HTR-8/SVneo (cell line): ENCODE results near the gene CASS4.
"Not testable (repeated sequence)": the region's sequence is repeated elsewhere in the genome, so short reads cannot be mapped to it uniquely, and the experiment has no call there.

ENCODE experiments used
- DNase-seq: peaks from one replicate; pipeline ENCODE4 v3.0.0; 2011; ENCODE audit warnings: low spot score, mixed read lengths; ENCODE audit not compliant: insufficient read length
- FAIRE-seq: peaks from 2 replicates; lab custom pipeline; 2011; peaks lifted over from hg19 to GRCh38; lab: Jason Lieb, UNC

The CASS4 gene, protein sequence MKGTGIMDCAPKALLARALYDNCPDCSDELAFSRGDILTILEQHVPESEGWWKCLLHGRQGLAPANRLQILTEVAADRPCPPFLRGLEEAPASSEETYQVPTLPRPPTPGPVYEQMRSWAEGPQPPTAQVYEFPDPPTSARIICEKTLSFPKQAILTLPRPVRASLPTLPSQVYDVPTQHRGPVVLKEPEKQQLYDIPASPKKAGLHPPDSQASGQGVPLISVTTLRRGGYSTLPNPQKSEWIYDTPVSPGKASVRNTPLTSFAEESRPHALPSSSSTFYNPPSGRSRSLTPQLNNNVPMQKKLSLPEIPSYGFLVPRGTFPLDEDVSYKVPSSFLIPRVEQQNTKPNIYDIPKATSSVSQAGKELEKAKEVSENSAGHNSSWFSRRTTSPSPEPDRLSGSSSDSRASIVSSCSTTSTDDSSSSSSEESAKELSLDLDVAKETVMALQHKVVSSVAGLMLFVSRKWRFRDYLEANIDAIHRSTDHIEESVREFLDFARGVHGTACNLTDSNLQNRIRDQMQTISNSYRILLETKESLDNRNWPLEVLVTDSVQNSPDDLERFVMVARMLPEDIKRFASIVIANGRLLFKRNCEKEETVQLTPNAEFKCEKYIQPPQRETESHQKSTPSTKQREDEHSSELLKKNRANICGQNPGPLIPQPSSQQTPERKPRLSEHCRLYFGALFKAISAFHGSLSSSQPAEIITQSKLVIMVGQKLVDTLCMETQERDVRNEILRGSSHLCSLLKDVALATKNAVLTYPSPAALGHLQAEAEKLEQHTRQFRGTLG

DNA sequence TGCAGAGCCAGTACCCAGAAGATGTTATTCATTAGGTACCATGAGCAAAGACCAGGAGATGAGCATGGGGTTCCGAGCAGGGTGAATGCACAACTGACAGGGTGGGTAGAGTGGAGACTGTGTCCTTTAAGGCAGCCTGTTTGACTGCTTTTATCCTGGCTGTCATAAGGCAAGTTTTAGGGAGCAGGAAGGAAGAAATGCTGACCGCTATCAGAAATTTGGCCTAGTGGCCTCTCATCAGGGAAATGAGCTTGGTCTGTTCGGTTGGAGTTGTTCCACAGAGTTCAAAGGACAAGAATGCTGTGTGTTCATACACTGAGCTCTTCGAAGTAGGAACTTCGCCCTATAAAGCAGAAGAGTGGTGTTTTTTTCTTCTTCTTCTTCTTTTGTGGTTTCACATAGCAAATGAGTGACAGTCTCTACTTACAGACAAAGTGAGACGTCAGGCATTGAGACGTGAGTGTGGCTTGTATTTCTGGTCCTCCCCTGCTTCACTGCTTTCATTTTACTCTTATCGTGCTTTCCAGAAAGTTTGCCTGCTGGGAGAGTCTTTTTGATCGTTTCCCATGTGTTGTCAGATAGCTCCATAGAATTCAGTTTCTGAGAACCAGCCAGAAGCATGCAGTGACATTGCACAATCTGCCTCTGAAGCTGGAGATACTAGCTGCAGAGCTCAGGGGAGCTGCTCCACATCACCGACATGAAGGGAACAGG lies at the start of gene CASS4:
Gene CASS4, plus strand, starts transcription at position 502 of the 714 bp plus-strand sequence. Its CDS starts 199 bp downstream, at position 701.
- no peak for FAIRE-seq
- no peak for DNase-seq

DNA sequence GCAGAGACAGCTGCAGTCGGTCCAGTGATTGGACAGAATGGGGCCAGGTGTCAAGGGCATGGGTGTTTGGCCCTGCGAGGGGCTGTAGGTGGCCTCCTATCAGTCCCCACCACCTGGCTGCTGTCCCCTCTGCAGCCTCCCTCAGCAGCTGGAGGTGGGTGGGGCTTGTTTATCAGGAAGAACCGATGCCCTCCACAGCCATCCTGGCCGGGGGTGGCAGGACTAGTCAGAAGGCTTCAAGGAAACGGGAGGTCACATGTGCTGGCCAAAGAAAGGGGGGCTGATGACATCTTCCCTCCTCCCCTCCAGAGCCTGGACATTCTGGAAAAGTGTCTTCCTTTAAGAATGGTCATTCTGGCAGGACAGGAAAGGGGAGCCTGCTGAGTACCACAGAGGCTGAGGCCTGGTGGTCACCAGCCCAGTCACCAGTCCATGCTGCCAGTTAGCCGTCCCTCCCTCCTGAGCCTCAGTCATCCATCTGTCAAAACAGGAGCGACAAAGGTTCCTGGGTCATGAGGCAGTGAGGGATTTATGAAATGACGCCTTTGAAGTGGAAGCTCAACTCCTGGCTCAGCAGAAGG lies 49.1 kb upstream of the CASS4 start:
- DNase-seq (peak; percentile 38), FAIRE-seq (no peak)

DNA sequence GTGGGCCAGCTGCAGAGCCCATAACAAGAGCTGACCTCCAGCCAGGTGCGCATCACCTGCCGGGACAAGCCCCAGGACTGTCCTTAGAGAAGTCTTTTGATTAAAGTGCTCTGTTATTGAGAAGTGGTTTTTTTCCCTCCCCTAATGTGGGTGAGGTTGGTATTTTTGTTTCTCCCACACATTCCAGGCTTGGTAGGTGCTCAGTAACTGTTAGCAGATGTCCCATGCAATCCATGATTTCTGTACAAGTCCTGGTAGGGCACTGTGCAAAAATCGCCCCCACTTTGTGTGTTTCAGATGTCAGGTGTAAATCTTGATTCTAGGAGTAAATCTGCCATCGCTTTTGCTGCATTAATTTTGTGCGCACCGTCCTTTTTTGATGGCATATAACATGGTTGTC lies 48.6 kb upstream of the CASS4 start:
- FAIRE-seq (no peak), DNase-seq (no peak)

DNA sequence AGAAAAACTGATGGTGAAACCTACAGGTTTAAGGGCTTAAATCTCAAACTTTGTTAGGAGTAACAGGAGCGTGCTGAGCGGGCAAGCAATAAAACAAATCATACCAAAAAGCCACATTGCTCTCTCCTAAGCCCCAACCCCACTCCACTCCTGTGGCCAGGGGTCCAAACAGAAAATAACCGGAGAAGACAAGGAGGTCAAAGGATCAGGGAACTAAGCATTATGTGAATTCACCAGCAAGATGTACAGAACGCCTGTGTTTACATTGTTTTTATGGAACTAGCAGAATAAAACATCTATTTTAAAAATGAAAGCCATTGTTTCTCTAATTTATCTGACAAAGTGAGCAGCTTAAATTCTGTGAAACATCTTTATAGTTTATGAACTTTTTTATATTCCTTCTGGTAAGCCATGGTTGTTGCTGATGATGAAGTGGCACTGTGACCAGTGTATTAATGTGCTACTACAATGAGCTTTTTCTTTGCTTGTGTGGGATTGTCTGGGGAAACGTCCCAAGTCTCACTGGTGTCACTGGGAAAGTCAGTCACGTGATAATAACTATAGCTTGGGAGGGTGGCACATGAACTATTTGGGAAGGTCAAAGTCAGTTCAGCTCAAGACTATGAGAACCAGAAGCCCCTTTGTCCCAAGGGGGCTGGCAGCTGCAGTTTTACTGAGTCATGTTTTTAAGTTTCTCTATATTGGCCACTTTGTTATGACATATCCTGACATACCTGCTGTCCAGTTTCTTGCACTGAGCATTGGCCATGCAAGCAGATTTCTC lies 43.5 kb upstream of the CASS4 start:
- peak; percentile 46 for FAIRE-seq
- no peak for DNase-seq

DNA sequence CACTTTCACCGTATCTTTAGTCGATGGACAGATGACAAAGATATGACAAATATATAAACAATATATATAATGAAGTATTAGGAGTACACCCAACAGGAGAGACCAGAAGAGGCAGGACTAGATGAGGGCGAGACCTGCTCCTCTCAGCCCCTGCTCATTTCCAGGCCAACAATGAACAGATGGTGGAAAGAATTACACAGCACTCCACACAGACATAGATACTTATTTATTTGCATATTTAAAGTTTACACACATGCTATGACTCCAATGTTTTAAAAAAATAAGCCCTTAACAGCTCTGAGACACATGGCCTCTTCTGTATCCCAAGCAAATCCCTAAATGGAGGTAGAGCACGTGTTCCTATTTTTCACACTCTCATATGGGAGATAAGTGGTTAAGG lies 42.9 kb upstream of the CASS4 start:
- DNase-seq = no peak
- no peak for FAIRE-seq

DNA sequence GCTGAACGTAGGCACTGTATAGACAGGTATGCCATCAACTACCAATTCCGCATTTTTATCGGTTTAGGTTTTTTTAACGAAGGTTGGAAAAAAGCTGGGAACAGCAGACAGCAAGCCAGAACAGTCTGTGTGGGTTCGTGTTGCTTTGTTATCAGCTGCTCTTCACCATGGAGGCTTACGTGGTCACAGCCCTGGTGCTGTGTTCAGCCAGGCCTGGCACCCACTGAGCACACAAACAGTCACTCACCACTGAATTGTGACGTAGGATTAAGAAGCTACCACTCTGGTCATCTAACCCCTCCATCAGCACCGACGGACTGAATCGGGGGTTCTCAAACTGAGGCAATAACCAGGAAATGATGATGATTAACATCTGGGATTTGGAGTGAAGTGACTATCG lies 40.1 kb upstream of the CASS4 start:
- FAIRE-seq (no peak), DNase-seq (no peak)

DNA sequence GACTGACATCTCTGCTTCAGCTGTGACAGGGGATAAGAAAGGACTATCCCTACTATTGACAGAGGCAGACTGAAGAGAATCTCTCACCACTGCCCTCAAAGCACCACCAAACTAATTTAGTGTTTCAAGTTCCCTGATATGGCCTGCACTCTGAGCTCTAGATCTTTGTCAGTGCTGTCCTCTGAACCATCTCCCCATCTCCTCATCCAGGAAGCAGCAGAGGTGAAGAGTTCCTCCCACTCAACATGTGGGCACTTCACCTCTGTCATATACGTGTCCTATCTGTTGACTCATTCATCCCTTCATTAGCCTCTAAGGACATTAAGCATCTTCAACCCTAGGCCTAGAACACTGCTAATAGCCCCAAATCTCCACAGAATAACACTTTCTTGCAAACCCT lies 39.2 kb upstream of the CASS4 start:
- no peak for FAIRE-seq
- no peak for DNase-seq

DNA sequence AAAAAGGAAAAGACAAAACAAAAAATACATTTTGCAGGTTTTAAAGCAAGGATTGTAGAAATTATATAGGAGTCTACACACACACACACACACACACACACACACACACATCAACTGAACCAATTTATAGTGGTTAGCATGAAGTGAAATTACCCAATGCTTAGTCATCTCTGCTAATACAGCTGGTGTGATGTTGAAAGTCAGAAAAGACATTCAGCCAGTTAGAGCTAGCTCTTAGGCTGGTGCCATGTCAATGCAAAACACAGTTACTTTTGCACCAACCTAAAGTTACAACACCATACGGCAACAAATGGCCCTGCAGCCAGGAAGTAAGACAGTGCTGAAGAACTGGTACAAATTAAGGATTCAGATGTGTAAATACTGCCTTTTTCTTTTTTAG lies 38.1 kb upstream of the CASS4 start:
- peak; percentile 70 for DNase-seq
- FAIRE-seq = peak; percentile 93

DNA sequence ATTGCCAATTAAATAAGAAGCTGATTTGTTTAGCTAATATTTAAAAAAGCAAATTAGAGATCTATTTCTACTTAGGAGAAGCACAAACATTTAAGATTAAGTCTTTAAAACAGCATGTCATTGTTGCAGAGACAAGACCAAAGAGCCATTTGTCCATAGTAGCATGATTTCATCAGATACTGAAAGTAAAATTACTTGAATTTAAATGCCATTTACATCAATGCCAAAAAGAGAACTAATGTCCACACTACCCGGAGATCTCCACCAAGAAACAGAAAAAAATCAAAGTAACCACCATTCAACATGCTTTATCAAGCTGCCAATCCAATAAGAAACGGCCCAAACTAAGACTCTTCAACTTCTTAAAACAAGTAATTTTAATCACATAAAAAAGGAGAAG lies 35.7 kb upstream of the CASS4 start:
- no peak for DNase-seq

DNA sequence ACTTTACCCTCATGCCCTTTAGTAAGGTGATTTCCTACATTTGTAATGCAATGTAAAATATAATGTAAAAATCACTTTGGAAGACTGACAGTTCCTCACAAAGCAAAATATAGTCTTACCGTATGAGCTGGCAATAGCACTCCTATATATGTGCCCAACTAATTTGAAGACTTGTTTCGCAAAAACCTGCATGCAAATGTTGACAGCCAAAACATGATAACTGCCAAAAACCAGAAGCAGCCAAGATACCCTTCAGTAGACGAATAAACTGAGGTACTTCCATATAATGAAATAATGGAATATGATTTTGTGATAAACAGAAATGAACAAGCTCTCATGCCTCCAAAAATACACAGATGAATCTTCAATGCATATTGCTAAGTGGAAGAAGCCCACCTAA lies 33.7 kb upstream of the CASS4 start:
- FAIRE-seq (no peak), DNase-seq (no peak)

More for the DNA sequence above, 35.7 kb upstream of the CASS4 start:
- no peak for FAIRE-seq

DNA sequence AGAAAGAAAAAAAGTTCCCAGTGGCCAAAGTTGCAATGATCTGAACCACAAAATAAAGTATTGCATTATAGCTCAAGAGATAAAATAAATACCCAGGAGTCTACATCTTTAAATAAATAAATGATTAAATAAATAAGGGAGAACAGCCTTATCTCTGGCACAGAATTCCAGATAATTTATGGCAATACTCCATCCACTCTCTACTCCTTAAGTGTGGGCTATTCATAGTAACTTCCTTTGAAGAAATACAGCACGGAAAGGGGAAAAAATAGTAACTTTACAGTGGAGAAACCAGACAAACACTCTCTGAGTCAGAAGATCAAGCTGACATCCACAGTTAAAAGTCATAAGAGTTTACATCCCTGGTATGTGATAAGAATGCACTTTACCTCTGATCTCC lies 31.7 kb upstream of the CASS4 start:
- FAIRE-seq = no peak
- no peak for DNase-seq

DNA sequence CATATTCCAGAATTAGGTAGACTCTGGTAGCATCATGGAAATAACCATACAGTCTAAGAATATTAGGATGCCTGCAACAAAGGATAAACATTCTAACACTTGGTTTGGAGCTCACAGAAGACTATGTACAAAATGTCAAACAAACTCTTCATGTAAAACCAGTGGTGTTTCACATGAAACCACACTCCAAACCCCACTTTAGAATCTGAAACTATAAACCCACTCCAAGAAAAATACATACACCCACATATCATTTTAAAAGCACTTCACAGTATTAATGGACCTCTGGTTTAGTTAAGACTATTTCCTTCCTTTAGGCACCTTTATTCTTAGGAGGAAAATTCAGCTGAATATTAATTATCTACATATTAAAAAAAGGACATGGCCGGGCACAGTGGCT lies 30.6 kb upstream of the CASS4 start:
- no peak for DNase-seq
- peak; percentile 26 for FAIRE-seq

DNA sequence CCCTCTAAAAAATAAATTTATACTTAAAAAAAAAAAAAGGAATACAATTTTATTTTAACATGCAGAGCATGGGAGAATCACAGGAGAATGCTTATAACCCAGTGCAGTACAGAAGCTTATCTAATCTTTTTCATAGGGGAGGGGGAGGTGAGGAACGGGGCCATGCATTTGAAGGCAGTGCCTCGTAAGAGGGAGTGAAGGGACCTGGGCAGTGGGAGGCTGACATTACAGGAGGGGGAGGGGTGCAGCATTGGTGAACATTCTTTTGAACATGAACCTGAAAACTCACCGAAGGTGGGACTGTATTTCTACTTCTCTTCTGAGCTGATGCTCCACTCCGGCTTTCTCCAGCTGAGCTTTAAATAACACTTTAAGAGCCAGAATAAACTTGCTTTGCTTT lies 29.4 kb upstream of the CASS4 start:
- DNase-seq (no peak), FAIRE-seq (no peak)

DNA sequence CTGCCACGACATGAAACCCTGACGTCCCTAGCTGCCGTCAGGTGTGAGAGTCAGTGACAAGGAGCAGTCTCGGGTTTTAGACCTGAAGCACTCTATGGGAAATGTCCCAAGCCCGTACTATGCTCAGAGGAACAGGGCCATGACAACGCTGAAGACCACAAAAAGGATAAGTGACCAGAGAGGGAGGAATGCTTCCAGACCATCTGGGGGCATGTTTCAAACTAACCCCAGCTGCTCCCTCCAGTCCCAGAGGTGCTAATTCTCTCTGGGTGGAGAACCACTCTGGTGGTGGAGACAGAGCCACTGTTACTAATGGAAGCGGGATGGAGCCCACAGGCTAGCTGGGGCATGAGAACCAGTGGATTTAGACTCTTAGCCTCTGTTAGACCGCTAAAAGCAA lies 28.7 kb upstream of the CASS4 start:
- DNase-seq (no peak), FAIRE-seq (peak; percentile 16)

DNA sequence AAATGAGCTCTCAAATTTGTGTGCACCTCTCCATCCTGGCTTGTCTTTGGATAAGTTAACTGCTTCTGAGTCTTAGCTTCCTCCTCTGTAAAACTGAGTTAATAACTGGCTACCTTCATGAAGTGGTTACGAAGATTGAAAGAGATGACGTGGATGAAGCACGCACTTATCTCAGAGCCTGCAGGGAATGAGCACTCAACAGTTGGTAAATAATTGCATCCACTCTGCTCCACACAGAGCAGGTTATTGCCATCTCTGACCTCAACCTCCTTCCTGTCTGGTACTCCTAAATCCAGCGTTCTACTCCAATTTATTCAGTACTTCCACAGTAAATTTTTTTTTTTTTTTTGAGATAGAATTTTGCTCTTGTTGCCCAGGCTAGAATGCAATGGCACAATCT lies 26.9 kb upstream of the CASS4 start:
- peak; percentile 78 for FAIRE-seq
- DNase-seq = no peak

DNA sequence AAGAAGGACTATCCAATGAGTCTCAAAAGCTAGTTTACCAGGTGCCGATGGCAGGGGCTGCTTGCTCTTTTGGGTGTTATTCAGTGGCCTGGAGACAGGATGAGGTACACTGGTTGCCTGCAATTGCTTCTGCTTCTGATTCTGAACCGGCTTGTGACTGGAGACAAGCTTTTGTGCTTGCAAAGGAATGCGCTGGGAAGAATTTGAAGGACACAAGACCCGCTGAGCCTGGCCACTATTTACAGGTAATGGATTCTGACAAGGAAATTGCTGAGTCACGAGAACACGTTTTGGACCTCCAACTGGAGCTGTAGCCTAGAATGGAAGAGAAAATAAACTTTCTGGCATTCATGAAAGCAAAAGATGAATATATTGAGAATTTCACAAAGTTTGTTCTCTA lies 25.8 kb upstream of the CASS4 start:
- DNase-seq (no peak), FAIRE-seq (peak; percentile 51)

DNA sequence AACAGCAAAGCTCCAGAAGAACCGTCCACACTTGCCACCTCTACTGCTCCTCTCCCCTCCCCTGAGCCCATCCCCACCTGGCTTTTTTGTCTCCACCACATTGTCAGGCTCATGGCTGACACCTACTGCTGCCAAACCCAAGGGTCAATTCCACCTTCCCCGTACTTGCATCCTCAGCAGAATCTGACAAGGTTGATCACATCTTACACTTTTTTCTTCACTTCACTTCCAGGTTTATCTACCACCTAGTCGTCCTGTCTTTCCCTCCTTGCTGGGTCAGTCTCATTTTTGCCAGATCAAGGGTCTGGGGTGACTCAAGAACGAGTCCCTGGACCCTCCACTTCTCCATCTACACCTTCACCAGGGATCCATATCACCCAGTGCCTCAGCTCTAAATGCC lies 23.2 kb upstream of the CASS4 start:
- FAIRE-seq (no peak), DNase-seq (no peak)

DNA sequence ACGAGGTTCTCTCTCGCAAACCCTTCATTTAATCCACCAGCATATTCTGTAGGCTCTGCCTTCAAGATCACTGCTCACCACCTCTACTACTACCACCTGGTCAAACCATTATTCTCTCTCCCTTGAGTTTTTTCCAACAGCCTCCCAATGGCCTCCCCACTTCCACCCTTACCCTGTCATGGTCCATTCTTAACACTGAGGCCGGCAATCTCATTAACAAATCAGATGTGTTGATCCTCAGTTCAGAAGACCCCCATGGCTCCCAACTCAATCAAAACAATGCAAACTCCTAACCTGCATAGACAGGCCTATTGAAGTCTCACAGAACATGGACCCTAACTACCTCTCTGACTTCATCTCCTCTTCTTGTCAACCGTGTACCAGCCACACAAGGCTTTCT lies 22.3 kb upstream of the CASS4 start:
- FAIRE-seq = peak; percentile 26
- no peak for DNase-seq

DNA sequence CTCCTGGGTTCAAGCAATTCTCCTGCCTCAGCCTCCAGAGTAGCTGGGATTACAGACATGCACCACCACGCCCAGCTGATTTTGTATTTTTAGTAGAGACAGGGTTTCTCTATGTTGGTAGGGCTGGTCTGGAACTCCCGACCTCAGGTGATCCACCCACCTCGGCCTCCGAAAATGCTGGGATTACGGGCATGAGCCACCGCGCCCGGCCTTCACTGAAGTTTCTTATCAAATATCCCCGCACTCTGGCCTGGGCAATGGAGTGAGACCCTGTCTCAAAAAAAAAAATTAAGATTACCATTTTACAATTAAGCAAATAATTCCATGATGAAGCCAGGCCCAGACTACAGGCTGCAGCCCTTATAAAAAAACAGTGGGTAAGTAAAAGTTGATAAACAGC lies 21.7 kb upstream of the CASS4 start:
- DNase-seq, FAIRE-seq: not testable (repeated sequence)

DNA sequence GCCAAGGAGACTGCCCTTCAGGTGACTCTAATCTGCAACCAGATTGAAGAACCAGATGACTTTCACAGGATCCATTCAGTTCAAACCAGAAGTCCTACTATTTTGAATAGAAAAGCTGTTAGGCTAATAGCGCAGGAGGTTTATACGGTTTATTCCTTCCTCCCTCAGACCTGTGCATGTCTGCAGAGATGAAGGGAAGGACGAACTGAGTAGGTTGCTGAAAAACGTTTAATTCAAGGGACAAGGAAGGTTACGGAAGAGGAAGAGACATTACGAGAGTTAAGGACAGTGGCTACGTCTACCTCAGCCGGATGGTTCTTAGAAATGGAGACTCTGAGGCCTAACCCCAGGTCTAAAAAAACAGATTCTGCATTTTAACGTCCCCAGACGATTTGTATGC lies 21.0 kb upstream of the CASS4 start:
- DNase-seq = no peak
- FAIRE-seq = peak; percentile 77
